VCaP (cell line): ENCODE measurements around the gene ANO8.

Experiments used
- H3K27ac ChIP-seq: fragments of 450-650 bp; 2 replicates; pipeline ENCODE4 v1.5.1; 2017
- TF ChIP-seq, protein P1 (sequence below): fragments of 450-650 bp; conservative IDR thresholded peaks from 2 replicates; pipeline ENCODE4 v1.5.1; 2017; ENCODE audit warnings: mild to moderate bottlenecking, moderate library complexity

The ANO8 gene

DNA sequence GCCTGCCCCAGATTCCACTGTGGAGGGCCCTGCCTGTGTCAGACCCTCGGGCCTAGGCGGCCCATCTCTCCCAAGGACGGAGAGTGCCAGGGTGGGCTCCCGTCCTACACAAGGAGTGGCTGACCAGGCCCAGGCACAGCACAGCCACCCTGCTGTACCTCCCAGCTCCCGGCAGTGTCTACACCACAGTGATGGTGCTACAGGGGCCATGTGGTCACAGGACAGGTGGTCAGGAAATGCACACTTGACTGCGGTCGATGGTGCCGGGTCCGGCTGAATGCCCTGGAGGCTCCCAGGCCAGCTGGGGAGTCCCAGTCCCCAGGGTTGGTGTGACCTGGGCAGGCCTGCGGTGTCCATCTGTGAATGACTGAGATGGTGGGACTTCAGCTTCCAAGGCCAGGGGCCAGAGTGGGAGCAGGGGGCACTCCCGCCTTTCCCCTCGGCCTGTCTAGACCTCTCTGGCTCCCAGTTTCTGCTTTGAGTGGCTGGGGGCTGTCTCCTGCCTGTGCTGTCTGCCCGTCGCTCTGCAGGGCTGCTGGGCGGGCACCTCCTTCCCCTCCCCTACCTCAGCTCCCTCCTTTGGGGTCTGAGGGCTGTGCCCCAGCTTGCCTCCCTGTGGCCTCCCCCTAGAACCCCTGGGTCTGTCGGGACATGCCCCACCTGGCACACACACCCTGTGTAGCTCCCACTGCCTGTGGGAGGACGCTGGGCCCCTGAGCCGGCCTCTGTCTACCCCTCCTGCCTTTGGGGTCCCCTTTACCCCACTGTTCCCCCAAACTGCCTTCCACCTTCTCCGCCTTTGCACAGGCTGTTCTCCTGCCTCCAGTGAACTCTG is 12.8 kb downstream of the ANO8 start:
- no peak overlapping the region for H3K27ac ChIP-seq
- TF ChIP-seq, protein P1, sequence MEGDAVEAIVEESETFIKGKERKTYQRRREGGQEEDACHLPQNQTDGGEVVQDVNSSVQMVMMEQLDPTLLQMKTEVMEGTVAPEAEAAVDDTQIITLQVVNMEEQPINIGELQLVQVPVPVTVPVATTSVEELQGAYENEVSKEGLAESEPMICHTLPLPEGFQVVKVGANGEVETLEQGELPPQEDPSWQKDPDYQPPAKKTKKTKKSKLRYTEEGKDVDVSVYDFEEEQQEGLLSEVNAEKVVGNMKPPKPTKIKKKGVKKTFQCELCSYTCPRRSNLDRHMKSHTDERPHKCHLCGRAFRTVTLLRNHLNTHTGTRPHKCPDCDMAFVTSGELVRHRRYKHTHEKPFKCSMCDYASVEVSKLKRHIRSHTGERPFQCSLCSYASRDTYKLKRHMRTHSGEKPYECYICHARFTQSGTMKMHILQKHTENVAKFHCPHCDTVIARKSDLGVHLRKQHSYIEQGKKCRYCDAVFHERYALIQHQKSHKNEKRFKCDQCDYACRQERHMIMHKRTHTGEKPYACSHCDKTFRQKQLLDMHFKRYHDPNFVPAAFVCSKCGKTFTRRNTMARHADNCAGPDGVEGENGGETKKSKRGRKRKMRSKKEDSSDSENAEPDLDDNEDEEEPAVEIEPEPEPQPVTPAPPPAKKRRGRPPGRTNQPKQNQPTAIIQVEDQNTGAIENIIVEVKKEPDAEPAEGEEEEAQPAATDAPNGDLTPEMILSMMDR: no peak

DNA sequence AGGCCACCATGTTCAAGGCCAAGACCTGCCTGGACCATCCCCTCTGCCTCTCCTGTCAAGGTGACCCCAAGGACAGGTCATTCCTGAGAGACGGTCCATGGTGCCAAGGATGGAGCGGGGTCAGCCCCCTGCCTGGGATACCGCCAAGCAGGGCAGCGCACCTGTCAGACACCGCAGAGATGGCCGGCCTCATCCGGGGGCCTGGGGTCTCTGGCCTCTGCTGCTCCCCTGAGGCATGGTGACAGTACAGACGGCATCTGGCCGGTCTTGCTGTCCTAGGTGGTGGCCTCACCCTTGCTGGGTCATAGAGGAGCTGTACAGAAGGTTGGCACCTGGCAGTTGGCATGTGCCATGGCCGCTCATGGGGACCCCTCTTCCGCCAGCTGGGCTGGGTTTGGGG is 14.2 kb downstream of the ANO8 start:
- TF ChIP-seq, protein P1: no peak

DNA sequence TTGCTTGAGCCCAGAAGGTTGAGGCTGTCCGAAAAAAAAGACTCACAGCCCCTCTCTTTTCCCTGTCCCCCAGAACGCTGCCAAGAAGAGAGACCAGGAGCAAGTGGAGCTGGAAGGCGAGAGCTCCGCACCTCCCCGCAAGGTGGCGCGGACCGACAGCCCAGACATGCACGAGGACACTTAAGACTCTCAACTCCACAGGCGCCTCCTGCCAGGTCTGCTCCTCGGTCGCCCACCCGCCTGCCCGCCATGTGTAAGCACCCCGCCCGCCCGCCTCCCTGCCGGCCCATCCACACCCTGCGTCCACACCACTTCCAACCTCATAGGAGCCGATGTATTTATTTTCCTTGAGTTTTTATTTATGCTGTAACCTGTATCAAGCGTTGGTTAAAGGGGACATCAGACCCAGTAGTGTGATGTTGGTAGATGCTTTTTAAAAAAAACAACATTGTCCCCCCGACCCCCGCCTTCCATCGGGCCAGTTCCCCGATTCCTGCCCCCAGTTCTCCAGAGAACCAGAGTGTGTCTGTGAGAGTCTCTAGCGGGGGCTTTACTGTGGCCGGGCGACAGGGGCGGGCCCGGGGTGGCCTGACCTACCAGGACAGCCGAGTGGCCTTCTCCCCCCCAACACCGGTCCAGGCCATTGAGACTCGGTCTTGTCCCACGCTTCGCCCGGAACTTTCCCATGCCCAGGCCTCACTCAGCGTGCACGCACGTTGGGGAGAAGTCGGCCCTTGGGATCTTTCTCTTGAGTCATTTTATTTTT is 15.0 kb downstream of the ANO8 start:
- no peak overlapping the region for H3K27ac ChIP-seq
- TF ChIP-seq, protein P1: no peak

More for the DNA sequence above, 14.2 kb downstream of the ANO8 start:
- no peak overlapping the region for H3K27ac ChIP-seq

DNA sequence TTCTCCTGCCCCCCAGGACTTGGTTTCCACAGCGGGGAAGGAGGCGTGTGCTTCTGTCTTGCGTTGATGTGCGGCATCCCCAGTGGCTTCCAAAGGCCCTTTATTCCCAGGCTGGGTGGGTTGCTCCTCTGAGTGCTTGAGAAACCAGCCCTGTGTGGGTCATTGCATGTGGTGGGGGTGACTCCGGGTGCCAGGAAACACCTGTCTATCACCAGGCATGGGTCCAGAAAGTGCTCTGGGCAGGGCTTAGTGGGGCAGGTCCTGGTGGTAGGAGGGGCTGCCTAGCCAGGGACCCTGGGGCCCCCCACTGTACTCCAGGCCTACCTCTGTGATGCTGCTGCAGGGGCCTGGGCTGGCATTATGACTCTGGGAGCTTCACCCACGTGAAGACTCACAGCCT is 15.7 kb downstream of the ANO8 start:
- TF ChIP-seq, protein P1: no peak
- H3K27ac ChIP-seq: no peak overlapping the region

DNA sequence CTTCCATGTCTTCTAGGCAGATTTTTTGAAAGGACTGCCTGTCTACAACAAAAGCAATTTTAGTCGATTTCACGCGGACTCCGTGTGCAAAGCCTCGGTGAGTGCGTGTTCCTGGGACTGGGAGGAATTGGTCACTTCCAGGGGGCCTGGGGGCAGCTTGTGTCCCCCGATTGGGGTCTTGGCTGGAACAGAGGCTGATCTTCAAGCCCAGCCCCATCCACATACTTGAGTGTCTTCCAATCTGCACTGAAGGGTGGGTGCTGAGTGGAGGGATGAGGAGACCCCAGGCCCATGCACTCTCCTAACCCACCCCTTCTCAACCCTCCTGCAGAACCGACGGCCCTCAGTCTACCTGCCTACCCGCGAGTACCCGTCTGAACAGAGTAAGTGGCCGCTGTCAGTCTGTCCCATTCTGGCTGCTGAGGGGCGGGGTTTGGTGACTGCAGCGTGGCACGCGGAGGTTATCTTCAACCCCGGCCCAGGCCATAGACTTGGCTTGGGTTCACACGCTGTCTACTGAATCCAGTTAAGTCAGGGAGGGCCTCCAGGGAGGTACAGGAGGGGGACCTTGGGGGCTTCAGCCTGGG is 20.6 kb downstream of the ANO8 start:
- TF ChIP-seq, protein P1: no peak

DNA sequence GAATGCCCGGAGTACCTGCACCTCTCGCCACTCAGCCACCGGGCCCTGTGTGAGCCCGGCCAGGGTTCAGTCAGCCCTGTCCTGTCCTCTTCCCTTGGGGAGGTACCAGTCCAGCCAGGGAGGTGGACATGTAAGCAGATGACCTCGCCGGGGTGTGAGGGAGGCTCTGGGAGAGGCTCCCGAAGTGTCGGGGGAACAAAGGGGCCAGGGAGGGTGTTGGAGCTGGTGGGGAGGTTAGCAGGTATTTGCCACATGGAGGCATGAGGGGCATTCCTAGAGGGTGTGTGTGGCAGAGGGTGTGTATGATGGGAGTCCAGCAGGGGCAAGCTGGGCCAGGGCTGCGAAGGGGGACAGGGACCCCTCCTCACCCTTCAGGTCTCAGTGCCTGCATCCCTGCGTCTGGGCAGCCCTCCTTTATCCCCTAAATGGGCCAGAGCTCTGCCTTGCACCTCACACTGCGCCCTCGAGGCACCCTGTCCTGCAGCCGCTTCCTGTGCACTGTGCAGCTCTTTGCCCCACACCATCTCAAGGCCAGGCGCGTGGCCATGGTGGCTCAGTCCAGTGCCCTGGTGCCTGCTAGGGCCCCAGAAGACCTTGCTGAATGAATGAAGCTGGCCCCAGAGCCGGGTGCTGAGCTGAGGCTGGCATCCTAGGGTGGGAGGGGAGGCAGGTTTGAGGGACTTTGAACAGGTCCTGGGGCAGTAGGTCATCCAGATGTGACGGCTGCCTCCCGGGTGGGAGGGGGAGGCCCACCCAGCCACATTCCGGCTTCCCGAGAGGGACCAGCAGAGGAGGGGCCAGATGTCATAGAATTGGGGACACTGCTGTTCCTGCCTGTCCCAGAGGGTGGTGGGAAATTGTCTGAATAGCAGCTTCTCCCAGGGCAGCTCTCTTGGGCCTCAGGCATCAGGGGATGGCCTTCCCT is 22.2 kb downstream of the ANO8 start:
- TF ChIP-seq, protein P1: no peak
- no peak overlapping the region for H3K27ac ChIP-seq

More for the DNA sequence above, 20.6 kb downstream of the ANO8 start:
- no peak overlapping the region for H3K27ac ChIP-seq
